GM18499 (cell line): ENCODE measurements around the gene MBNL2.
A peak's percentile ranks its signal among the peaks of the same experiment; 100 is the strongest.
"Not testable (repeated sequence)": the region's sequence is repeated elsewhere in the genome, so short reads cannot be mapped to it uniquely, and the experiment has no call there.

ENCODE experiments used
- ATAC-seq: cut with Tn5 transposase; IDR thresholded peaks from one replicate; pipeline ENCODE4 v1.9.1; 2021; ENCODE audit warnings: moderate number of reproducible peaks; ENCODE audit not compliant: insufficient read depth, unreplicated experiment

The MBNL2 gene

DNA sequence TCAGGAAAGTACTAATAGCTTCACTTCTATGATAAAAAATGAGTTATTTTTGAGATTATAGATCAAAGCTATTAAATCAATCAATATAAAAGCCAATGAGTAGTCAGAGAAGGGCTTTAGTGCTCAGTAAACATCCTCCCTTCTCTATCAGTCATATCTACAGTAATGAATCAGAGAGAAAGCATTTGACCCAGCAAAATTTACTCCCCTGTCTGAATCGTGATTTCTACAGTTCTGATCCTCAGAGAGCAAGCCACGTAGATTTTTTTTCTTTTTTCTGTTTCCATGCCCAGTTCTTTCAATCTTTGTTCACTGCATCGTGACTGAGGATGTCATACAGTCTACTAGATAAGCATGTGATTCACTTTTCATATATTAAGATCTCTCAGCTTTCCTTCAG, 16.2 kb upstream of the MBNL2 start:
- ATAC-seq = no peak

DNA sequence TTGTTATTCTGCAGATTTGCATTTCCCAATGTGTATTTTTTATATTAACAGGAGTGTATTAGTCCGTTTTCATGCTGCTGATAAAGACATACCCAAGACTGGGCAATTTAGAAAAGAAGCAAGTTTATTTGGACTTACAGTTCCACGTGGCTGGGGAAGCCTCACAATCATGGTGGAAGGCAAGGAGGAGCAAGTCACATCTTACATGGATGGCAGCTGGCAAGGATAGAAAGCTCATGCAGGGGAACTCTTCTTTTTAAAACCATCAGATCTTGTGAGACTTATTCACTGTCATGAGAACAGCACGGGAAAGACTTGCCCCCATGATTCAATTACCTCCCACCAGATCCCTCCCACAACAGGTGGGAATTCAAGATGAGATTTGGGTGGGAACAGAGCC, 14.9 kb upstream of the MBNL2 start:
- ATAC-seq = not testable (repeated sequence)

GRCh38 chr13:97211300-97211699, 10.8 kb upstream of the MBNL2 start:
- no peak for ATAC-seq

DNA sequence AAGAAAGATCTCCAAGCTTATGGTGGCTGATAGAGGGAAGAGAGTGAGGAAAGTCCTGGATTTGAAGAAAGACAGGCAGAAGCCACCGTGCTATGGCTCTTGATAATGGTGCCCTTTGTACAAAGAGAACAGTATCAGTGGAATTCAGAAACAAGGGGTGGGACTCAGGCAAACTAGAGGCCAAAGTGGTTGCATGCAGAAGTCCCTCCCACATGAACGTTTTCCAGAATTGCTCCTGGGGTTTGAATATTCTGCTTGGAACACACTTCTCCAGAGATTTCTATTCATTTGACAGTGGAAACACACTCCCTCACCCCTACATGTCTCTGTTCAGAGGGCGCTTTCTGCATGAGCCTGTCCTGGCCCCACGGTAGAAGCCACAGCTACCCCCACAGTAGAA, 10.1 kb upstream of the MBNL2 start:
- ATAC-seq = no peak

DNA sequence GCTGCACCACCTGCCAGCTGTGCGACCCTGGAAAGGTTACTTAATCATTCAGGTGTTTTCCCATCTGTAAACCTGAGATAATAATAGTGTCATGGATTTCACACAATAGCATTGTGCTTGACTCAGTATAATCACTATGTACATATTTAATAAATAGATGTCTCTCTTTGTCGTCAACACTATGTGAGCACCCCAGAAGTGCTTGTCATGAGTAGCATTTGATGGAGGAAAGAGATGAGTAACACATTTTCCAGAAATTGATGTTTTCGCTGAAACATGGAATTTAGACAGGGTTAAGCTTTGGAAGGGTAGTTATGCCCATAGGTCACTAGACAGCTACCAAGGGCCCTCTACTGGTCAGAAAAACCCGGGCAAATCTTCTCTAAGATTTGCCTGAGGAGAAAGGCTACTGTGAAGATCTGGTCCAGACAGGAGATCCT, 9.5 kb upstream of the MBNL2 start:
- no peak for ATAC-seq

DNA sequence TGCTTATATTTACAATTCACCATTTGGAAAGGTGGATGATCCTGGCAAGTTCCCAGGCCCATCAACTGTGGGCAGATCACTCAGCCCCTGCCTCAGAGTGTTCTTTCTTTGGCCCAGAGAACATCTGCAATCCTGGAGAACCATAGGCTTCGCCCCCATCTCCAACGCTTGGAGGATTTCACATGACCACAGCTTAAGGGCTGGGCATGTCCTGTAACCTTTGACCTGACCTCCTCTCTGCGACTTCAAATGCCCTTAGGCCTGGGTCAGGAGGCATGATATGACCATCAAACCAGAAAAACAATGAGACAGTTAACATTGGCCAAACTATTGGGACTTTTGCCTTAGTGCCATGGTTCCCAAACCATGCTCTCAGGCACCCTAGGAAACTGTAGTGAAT, 7.2 kb upstream of the MBNL2 start:
- ATAC-seq = peak; percentile 11

DNA sequence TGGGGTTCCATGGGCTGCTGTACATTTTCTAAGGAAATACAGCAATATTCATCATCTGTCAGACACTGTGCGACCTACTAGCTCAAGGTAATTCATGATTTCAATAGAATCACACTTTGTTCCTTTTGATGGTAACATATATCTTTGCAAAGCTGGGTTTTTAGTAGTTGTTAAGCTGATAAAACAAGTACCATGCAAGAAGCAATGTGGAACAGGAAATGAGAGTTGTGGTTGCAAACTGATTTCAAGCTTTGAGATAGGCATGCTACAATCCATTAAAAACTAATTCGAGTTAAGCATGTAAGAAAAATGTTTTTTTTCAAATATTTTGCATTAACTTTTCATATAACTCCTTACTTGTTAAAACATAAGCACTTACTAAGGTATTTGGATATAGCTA, 6.8 kb upstream of the MBNL2 start:
- ATAC-seq = peak; percentile 54

DNA sequence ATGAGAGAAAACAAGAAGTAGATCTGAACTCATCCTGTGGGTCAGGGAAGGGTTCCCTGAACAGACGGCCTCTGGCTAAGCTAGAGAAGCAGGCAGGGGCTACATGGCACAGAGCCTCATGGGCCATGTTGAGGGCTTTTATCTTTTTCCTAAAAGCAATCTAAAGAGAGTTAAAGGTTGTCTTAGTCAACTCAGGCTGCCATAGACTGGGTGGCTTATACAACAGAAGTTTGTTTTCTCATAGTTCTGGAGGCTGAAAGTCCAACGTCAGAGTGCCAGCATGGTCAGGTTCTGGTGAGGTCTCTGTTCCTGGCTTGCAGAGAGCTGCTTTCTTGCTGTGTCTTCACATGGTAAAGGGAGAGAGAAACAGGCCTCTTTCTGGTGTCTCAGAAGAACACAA, 2.9 kb upstream of the MBNL2 start:
- ATAC-seq = no peak

DNA sequence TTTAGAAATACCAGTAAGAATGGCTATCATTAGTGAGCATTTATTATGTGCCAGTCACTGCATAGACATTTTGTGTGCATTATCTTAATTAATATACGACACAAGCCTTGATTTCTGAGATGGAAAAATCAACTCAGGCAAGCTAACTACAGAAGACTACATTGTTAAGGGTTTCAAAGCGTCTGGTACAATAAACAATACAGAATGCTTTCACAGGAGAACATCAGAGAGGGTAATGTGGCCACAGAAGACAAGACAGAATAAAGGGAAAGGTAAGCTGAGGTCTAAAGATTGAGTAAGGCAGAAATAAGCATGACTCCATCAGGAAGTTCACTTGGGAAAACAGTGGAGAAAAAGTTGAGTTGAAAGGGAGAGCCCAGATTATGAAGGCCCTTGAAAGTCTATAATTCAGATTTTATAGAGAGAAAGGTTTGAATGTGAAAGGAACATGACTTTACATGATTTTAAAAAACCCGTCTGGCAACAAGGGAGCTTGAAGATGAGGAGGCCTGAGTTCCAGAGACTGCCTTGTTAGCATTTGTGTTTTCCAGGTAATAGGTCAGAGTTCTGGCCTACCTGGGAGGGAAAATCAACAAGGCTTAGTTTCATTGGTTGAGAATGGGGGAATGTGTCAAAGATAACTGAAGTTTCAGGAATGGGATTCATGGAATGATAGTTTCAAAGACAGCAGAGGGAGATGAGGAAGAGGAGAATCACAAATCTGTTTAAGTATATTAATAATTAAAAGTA, 1.8 kb upstream of the MBNL2 start:
- no peak for ATAC-seq

DNA sequence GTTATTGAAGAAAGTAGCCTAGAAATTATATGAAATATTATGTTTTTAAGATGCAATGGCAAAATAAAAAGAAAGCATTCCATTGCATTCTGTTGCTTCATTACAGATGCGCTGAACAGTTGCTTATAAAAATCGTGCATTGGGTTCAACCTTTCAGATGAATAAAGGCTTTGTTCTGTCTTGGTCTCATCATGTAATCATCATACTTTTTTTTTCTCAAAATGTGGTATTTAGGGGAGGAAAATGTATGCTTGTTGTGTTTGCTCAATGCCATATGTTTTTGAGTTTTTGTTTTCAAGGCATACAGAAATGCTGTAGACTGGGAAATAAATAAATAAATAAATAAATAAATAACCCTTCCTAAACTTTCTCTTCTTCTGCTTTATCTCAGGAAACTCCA, 1.1 kb upstream of the MBNL2 start:
- ATAC-seq = no peak

DNA sequence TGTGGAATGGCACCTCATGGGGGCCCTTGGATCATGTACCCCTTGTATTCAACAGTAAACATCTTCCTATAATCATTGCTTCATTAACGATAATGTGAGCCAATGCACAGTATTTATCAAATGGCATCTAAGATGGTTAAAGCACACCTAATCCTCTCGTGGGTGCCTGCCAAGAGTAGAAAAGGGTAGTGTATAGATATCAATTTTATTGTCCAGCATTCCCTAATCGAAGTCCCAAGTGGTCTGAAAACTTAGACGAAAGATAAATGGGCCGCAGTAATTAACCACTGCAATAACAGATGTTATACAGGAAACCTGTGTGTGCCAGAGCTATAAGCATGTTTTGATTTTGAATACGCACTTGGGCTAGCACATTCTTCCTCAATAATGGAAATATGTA, 667 bp upstream of the MBNL2 start:
- no peak for ATAC-seq

GRCh38 chr13:97223037-97223710, 1.0 kb downstream of the MBNL2 start:
- no peak for ATAC-seq

DNA sequence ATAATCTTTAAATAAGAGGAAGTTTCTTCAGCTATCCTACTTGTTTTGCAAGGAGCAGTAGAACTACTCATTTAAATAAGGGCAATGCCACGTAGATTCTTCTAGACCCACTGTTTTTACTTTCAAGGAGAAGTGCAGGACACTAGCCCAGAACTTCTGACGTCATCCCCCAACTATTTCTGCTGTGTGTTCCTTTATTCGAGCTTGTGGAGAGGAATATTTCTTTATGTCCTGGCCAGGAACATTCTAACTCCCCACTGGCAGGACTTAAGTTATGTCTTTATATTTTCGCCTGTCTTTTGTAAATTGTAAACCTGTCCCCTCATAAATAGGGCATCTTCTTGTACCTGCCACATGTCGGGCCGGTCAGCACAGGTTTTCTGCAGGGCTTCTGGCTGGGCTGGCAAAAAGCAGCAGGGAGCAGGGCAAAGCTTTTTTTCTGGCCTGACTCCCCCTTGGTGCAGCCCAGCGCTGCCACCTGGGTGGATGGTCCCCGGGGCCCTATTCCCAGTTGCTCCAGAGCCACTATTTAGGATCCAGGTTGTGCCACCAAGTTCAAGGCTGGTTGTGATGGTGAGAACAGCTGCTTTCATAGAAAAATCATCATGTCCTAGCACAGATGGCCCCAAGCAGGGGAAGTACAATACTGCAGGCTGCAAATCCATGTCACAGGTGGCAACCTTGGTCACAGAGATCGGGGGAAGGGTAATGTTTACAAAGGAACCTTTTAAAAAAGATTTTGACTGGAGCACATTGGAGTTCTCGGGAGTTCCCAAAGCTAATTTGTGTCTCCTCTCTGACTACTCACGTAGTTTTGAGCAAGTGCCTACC, 1.8 kb downstream of the MBNL2 start:
- no peak for ATAC-seq

GRCh38 chr13:97224544-97225300, 2.6 kb downstream of the MBNL2 start:
- ATAC-seq = no peak

DNA sequence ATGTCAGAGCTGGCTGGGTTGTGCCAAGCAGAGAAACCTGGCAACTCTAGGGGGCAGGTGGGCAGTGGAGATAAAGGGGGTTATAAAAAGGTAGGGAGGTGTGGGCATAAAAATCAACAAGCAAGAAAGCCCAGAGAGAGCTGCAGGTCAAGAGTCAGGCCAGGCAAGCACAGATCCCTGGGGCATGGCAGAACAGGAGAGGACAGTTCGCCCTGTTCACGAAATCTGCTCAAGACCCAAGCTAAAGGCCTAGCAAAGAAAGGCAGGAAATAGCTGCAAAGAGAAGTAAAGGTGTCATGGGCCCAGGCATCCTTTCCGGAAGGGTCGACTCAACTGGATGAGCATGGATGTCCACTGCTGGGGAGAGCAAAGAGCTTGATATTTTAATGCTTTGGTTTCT, 3.4 kb downstream of the MBNL2 start:
- ATAC-seq = no peak

- ATAC-seq = no peak
Measured at GRCh38 chr13:97226013-97226412, 3.9 kb downstream of the MBNL2 start.

DNA sequence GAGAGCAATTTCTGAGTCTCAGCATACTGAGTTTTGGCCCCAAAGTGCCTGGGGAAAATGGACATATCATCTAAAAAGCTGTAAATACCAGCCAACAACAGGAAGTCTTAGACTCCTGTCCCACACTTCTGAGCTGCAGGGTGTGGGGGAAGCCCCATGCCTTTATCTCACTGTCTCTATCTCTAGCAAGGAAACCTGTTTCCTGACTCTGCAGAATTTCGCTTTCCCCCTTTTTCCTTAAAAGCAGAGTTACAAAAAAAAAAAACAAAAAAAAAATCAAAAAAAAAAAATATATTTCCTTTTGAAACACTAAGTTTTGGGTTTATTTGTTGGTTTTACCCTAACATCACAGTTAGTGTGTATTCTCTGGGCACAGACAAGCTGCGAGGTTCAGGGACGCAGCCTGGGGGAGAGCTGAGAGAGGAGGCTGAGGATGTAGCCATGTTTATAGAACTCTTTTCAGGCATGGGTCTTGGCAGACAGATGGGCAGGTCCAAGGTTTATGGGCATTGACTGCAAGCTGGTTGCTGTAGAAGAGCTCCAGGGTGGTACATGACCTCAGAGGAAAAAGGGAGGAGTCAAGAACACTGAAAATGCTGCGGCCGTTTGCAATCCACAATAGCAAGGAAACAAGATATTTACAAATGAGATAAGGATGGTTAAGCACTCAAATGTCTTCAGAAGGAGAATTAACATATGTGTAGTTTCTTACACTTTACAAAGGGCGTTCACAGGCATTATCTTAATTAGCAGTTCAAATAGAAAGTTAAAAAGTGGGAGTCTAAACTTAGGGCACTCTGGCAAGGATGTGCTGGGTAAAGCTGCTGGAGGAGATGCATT, 4.9 kb downstream of the MBNL2 start:
- ATAC-seq = peak; percentile 38

DNA sequence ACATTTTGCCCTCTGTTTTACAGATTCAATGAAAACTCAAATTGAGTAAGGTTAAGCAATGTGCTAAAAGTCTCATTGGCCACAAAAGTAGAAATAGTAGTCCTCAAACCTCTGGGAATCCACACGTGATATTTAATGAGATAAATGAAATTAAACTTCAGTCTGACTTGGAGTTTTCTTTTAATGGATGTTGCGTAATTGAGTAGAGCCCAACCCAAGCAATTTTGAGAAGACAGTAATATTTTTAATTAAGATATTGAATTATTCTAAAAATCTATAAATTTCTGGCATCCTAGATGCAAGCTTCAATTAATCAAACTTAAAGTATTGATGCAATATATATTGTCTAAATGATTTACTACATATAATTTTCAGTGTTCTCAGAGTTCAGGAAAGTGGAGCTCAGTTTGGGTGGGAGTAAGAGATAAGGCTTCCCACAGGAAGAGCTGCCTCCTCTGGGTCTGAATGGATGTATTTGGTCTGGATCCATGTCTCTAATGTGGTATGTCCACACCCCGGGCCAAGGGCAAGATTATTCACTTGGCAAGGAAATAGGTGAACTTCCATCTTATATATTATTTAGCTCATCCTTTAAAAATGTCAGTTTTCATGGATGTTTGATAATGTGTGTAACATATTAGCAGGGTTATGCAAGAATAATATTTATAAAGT, 6.9 kb downstream of the MBNL2 start:
- ATAC-seq = no peak

GRCh38 chr13:97229699-97230098, 7.6 kb downstream of the MBNL2 start:
- ATAC-seq = no peak
